GM23338 (cell line): Measurements from ENCODE around the gene C19orf81.

Experiments
- CREB1 ChIP-seq: fragments of 250-450 bp; sonication (Bioruptor Pico); IDR thresholded peaks from 2 replicates; pipeline ENCODE4 v1.5.0; 2020; ENCODE audit warnings: low read depth, mild to moderate bottlenecking, moderate library complexity
- CTCF ChIP-seq, 2 experiments: fragments of 200-600 bp in 1 of 2; sonication (generic) in 1 of 2; conservative IDR thresholded peaks; 2 replicates each; pipeline versions ENCODE4 v1.5.1 to v1.6.1; 2016 to 2017; ENCODE audit warnings: antibody characterized with exemption in 2 of 2, low read depth in 2 of 2, mild to moderate bottlenecking in 2 of 2, moderate library complexity in 1 of 2
- ETS1 ChIP-seq: IDR thresholded peaks from 2 replicates; pipeline ENCODE4 v1.6.1; 2016; ENCODE audit warnings: antibody characterized with exemption
- EZH2 ChIP-seq: fragments of 200-600 bp; sonication (generic); IDR thresholded peaks from one replicate; pipeline ENCODE4 v1.8.0; 2017; ENCODE audit warnings: antibody characterized with exemption, mild to moderate bottlenecking, low read depth; ENCODE audit not compliant: unreplicated experiment
- EZH2phosphoT487 ChIP-seq: fragments of 200-600 bp; sonication (generic); IDR thresholded peaks from one replicate; pipeline ENCODE4 v1.8.1; 2018; ENCODE audit warnings: antibody characterized with exemption; ENCODE audit not compliant: unreplicated experiment
- JUNB ChIP-seq: IDR thresholded peaks from one replicate; pipeline ENCODE4 v1.6.1; 2016; ENCODE audit warnings: antibody characterized with exemption; ENCODE audit not compliant: unreplicated experiment
- POLR2AphosphoS5 ChIP-seq: IDR thresholded peaks from 2 replicates; pipeline ENCODE4 v1.6.1; 2016; ENCODE audit warnings: antibody characterized with exemption, low read depth
- REST ChIP-seq: IDR thresholded peaks from one replicate; pipeline ENCODE4 v1.6.1; 2018; ENCODE audit warnings: antibody characterized with exemption; ENCODE audit not compliant: unreplicated experiment
- STAT1 ChIP-seq: IDR thresholded peaks from one replicate; pipeline ENCODE4 v1.6.1; 2016; ENCODE audit warnings: antibody characterized with exemption; ENCODE audit not compliant: unreplicated experiment
- ZNF114 ChIP-seq: fragments of 250-450 bp; sonication (Bioruptor Pico); IDR thresholded peaks from 2 replicates; pipeline ENCODE4 v1.5.0; 2020; ENCODE audit warnings: mild to moderate bottlenecking, moderate library complexity

GRCh38 chr19:50659318-50660087 lies 10.3 kb downstream of the C19orf81 start:
- TF ChIP-seq JUNB (no peak), CTCF (conservative IDR thresholded peaks at IDR 0.05; ENCODE audit: low read depth in 2 of 2) (no peak), POLR2AphosphoS5 (no peak; the same call in 1 of the 2 replicates), EZH2 (no peak), EZH2phosphoT487 (no peak), ZNF114 (CRISPR knock-in tag) (no peak), REST (no peak), CREB1 (CRISPR knock-in tag) (no peak), STAT1 (no peak), ETS1 (no peak)
